ENCODE data around the gene SOCS4.

- TF ChIP-seq POU2F2 (IDR thresholded peaks at IDR 0.05; ENCODE audit: low read depth, low read length) (no peak), TAF1 (IDR thresholded peaks at IDR 0.05; ENCODE audit: low read depth, low read length) (no peak), POLR2A (IDR thresholded peaks at IDR 0.05; ENCODE audit: low read depth, low read length) (no peak), PAX5 (IDR thresholded peaks at IDR 0.05; ENCODE audit: insufficient read depth, low read length, severe bottlenecking) (no peak), SPI1 (IDR thresholded peaks at IDR 0.05; ENCODE audit: low read depth, low read length) (no peak), POLR2AphosphoS5 (IDR thresholded peaks at IDR 0.05; ENCODE audit: low read depth, low read length) (no peak)
These were observed 1.4 kb downstream of the SOCS4 start for GRCh38 chr14:55028476-55028875.
